Epithelial cell of esophagus (primary cell): ENCODE results near the gene GPR39.

Source experiments
- DNase-seq: peaks from one replicate; pipeline ENCODE4 v3.0.0; 2010; ENCODE audit warnings: low read depth
- H3K4me3 ChIP-seq: 2 replicates; pipeline ENCODE4 v1.5.1; 2011; ENCODE audit warnings: mild to moderate bottlenecking, low read length, control low read depth
- TF ChIP-seq, protein P1 (sequence below): IDR thresholded peaks from 2 replicates; pipeline ENCODE4 v1.5.1; 2011; ENCODE audit warnings: low read depth, mild to moderate bottlenecking, low read length, control low read depth, inconsistent platforms; ENCODE audit not compliant: insufficient read depth; ENCODE audit errors: missing control alignments

The GPR39 gene

DNA sequence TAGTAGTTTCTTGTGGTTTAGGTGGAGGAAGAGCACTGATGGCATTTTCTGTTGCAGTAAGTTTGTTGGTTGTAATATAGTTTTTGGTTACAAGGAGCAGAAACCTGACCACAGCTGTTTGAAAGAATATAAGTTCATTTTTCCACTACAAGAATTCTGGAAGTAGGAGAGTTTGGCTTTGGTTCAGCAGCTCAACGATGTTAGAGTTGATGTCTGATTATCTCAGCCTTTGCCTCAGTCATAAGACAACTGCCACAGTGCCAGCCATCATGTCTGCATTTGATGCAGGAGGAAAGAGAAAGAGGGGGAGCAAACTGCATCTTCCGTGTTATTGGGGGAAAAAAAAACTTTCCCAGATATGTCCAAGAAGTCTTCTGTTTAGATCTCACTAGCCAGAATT lies 134.3 kb downstream of the GPR39 start:
- no peak for DNase-seq
- no peak overlapping the region for H3K4me3 ChIP-seq
- TF ChIP-seq, protein P1, sequence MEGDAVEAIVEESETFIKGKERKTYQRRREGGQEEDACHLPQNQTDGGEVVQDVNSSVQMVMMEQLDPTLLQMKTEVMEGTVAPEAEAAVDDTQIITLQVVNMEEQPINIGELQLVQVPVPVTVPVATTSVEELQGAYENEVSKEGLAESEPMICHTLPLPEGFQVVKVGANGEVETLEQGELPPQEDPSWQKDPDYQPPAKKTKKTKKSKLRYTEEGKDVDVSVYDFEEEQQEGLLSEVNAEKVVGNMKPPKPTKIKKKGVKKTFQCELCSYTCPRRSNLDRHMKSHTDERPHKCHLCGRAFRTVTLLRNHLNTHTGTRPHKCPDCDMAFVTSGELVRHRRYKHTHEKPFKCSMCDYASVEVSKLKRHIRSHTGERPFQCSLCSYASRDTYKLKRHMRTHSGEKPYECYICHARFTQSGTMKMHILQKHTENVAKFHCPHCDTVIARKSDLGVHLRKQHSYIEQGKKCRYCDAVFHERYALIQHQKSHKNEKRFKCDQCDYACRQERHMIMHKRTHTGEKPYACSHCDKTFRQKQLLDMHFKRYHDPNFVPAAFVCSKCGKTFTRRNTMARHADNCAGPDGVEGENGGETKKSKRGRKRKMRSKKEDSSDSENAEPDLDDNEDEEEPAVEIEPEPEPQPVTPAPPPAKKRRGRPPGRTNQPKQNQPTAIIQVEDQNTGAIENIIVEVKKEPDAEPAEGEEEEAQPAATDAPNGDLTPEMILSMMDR: no peak

DNA sequence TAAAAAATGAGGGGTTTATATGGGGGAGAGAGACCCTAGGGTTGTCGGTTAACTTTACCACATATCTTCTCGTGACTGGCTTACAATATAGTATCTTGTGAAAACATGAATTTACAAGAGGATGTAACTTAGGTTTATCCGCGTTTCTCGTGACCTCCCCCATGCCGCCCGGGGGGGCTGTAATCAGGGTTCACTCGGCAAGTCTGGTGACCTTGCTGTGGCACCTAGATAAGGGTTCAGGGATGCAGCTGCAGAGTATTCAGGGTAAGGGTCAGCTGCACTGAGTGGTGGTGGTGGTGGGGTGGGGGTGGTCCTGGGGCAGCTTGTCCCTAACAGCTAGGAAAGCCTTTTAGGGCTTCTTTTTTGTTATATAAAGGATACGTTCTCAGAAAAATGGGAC lies 141.1 kb downstream of the GPR39 start:
- no peak for DNase-seq

DNA sequence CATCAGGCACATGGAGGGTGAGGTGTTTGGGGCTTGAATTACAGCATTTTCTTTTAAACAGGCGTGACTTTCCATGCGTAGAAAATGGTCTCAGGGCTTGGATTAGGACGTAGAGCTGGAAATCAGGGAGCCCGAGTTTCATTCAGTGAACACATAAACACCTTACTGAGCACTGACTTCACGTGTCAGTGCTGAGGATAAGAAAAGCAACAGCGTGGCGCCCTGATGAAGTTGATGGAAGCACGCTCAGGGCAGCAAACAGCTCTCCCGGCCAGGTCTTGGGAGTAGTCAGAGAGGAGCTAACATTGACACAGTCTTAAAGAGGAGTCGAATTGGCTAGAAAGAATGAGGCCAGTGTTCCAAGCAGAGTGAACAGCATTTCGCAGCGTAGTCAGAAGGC lies 142.7 kb downstream of the GPR39 start:
- TF ChIP-seq, protein P1: no peak
- DNase-seq: no peak
- H3K4me3 ChIP-seq: no peak overlapping the region

More for the DNA sequence above, 141.1 kb downstream of the GPR39 start:
- H3K4me3 ChIP-seq: no peak overlapping the region
- TF ChIP-seq, protein P1: no peak

DNA sequence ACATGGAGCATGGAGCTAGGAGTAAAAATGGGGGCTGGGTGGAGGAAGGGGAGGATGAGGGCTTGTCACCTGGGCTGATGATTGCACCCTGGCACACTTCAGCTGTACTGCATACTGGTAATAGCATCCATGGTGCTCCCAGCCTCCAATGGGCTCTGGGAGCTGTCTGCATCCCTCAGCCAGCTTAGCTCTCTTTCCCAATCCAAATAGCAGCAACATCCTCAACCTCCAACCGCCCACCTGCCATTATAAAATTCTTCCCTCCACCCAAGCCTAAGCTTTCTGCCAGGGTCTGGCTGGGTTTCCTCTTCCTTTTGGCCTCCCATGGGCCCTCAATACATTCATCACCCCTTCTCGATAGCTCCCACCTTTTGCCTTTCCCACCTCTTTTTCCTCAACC lies 143.3 kb downstream of the GPR39 start:
- no peak overlapping the region for H3K4me3 ChIP-seq
- TF ChIP-seq, protein P1: no peak
- DNase-seq: no peak

DNA sequence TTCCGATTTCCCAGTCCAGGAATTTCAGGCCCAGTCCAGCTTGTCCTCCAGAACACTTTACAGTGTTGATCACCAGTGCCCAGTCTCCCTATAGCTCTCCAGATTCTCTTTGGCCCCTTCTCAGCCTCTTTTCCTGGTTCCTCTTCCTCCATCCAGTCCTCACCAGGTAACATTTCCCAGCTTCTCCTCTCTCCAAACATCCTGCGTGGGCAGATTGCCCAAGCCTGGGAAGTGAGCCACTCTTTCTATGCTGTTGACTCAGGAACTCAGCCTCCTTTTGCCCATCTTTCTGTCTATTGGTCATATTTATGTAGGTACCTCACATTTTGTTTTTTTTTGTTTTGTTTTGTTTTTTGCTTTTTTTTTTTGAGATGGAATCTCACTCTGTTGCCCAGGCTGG lies 144.0 kb downstream of the GPR39 start:
- no peak overlapping the region for H3K4me3 ChIP-seq
- TF ChIP-seq, protein P1: no peak
- DNase-seq: no peak

DNA sequence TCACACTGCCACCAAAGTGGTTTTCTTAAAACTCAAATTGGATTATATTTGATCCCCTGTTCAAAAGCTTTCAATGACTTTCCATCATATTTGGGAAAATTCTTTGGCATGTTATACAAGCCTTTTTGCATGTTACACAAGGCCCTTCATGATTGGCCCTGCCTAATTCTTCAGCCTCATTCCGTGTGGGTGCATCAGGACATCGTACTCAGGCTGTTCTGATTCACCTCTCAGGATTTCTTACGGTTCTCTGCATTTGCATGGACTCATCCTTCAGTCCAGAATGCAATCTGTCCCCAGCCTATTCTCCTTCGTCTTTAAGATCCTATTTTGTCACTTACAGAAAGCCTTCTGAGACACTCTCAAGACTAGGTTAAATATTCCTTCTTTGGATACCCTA lies 145.6 kb downstream of the GPR39 start:
- TF ChIP-seq, protein P1: no peak
- no peak for DNase-seq
- no peak overlapping the region for H3K4me3 ChIP-seq

DNA sequence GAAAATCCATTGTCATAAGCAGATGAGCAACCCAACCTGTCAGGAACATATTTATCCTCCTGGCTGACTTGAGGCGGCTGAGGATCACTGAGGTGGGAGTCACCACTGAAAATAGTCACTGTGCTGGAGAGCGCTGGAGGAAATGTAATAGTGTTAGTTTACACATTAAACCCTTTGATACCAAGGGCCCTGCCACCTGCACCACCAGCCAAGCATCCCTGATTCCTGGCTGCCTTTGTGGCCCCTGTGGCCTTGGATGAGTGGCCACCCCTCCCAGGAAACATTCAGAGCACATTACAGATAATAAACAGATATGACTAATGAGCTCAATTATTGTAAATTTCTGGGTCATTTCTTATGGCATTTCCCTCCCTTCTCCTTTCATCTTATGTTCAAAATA lies 147.5 kb downstream of the GPR39 start:
- TF ChIP-seq, protein P1: no peak
- DNase-seq: no peak
- no peak overlapping the region for H3K4me3 ChIP-seq
